Activated CD4-positive, alpha-beta T cell treated with anti-CD3 and anti-CD28 coated beads for 48 hours (primary cell): ENCODE data around the gene VAC14.
A peak's percentile ranks its signal among the peaks of the same experiment; 100 is the strongest.
"Not testable (repeated sequence)": the region's sequence is repeated elsewhere in the genome, so short reads cannot be mapped to it uniquely, and the experiment has no call there.

Experiments used
- DNase-seq: peaks from one replicate; pipeline ENCODE4 v3.0.0-alpha.2; 2020

VAC14 gene

GRCh38 chr16:70800781-70801480 lies at the start of gene VAC14:
TSS of gene VAC14 (minus strand) at chr16:70801158. CDS start at chr16:70800900, 258 bp downstream.
- DNase-seq: peak; percentile 98

- not testable (repeated sequence) for DNase-seq
Measured at GRCh38 chr16:70823498-70824118, 22.6 kb upstream of the VAC14 start.

- DNase-seq: not testable (repeated sequence)
Measured at GRCh38 chr16:70822734-70823133, 21.8 kb upstream of the VAC14 start.

DNA sequence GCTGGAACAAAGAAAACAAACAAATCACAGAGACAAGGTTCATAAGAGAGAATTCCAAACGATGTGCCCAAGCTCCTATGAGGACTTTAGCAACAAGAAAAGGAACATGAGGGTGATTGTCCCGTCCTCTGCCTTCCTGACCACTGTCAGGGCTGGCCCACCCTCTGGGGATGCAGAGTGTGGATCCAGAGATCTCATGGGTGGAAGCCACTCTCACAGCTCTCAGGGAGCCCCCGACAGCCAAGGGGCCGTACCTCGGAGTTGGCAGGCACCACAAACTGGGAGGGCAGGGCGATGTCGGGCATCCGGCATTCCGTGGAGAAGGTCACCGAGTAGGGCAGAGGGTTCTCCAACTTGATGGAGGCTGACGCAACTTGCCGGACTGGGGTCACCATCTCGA lies 17.1 kb upstream of the VAC14 start:
- not testable (repeated sequence) for DNase-seq

- no peak for DNase-seq
Measured at GRCh38 chr16:70809392-70810060, 8.6 kb upstream of the VAC14 start.

DNA sequence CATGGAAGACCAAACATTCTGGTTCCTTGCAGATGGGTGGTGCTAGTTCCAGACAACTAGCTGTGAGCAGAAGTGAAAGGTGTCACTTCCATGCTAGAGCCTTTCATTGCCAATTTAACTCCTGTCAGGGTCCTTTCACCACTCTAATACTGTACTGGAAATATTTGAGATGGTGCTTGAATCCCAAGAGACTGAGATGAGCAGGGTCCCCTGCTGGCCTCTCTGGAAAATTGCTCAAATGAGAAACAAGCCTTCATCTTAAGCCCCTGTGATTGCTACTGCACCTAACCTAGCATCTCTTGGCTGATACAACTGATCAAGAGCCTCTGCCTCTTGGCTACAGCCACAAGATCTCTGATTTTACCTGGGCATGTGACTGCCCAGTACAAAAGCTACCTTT lies 7.4 kb upstream of the VAC14 start:
- no peak for DNase-seq

DNA sequence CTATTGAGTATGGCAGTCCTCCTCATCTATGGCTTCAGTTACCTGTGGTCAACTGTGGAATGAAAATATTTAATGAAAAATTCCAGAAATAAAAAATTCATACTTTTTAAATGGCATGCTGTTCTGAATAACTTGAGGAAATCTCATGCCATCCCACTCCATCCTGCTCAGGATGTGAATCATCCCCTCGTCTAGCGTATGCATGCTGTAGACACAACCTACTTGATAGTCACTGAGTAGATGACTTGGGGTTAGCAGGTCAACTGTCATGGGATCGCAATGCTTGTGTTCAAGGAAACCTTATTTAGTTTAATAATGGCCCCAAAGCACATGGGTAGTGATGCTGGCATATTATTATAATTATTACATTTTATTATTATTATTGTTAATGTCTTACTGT lies 4.8 kb upstream of the VAC14 start:
- DNase-seq: no peak

GRCh38 chr16:70805380-70805779 lies 4.4 kb upstream of the VAC14 start:
- DNase-seq: no peak

DNA sequence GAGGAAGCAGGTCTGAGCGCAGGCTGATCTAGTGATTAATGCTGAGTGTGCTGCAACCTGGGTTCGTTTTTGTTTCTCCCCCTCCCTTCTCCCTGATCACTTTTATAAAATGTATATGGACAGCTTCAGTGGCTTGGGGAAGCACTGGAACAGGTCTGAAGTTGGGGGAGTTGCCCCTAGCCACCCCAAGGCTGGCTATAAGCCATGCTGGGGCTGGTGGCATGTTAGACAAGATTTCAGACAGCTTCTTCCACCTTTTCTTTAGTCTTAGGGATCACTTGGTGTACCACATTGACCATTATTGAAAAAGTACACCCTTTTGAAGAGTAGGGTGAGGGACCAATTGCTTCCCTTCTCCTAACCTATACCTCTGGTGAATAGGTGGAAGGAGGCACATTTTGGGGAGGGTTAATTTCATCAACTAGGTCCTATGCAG lies 3.8 kb upstream of the VAC14 start:
- DNase-seq: no peak

DNA sequence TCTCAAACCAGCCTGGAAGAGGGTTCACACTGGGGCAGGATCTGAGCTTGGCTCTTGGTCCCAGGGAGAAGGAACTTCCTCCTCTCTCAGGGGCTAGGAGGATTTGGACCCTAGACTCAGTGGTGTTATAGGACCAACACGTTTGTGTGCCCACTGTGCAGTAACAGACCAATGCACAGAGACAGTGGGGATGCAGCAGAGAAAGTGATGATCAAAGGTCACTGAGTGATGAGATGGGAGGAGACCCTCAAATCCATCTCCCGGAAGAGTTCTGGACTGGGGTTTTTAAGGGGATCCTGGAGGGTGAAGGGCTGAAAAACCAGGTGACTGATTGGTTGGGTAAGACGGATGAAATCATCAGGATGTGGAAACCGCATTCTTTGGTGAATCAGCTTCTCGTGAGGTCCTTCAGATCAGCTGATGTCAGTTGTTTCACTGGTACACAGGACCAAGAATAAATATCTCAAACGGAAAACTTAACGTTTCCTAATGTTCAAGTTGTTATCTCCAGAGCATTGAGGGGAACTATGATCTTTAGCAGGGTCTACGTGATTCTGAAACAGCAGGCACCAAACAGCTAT lies 3.3 kb upstream of the VAC14 start:
- no peak for DNase-seq

- no peak for DNase-seq
Measured at GRCh38 chr16:70803319-70803718, 2.4 kb upstream of the VAC14 start.

- no peak for DNase-seq
Measured at GRCh38 chr16:70801611-70802010, 653 bp upstream of the VAC14 start.

- DNase-seq: peak; percentile 30
Measured at GRCh38 chr16:70800311-70800710, 647 bp downstream of the VAC14 start.

DNA sequence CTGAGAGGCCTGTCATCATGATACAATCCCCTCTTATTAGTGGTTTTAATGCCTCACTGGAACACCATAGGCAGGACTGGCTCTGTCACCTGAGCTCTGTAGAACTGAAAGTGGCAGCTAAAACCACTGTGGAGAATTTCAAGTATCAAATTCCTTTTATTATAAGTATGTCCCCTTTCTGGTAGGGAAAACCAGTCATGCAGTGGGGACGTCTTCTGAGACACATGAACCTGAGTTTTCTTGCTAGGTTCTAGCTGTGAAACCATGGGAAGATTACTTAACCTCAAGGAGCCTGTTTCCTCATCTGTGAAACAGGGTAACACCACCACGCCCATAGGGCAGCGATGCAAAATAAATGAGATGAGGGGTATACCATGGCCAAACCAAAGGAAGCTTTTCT lies 4.7 kb downstream of the VAC14 start:
- no peak for DNase-seq

- DNase-seq: no peak
Measured at GRCh38 chr16:70795296-70795912, 5.6 kb downstream of the VAC14 start.

- DNase-seq: no peak
Measured at GRCh38 chr16:70793851-70794502, 7.0 kb downstream of the VAC14 start.

GRCh38 chr16:70790815-70791214 lies 10.1 kb downstream of the VAC14 start:
- DNase-seq: no peak

- DNase-seq: no peak
Measured at GRCh38 chr16:70789595-70790447, 11.1 kb downstream of the VAC14 start.

DNA sequence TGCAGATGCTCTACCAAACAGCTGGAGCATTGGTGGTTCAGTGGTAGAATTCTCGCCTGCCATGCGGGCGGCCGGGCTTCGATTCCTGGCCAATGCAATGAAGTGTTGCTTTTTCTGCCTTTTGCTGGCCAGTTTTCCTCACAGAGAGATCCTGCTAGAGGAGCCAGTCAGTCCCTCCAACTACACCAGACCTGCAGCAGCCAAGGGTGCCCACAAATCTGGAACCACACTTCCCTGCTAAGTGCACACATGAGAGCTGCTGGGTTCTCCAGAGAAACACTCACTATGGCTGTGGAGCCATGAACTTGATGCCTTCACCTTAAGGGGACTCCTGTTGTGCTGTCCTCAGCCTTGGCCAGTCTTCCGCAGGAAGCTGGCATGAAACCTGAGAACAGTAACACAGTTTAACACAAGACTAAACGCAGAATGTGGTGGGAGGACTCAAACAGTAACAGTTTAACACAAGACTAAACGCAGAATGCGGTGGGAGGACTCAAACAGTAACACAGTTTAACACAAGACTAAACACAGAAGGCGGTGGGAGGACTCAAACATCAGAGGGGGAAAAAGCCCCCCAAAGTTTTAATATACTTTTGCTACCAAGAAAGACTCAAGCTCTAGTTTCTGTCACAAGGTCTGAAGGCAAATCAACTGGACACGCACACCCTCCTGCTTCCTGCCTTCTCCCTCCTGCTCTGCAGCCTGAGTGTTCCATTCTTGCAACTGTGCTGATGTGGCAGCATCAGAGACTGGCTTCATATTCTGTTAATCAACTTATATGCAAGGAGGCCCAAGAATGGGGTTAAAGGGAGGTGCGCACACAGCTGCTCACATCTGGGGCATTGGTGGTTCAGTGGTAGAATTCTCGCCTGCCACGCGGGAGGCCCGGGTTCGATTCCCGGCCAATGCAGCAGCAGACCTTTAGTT lies 12.0 kb downstream of the VAC14 start:
- DNase-seq: no peak

GRCh38 chr16:70786020-70786755 lies 14.8 kb downstream of the VAC14 start:
- no peak for DNase-seq
